GM20000 (cell line): Measurements from ENCODE around the gene ADM2.

ENCODE experiments used
- DNase-seq: peaks from one replicate; pipeline ENCODE4 v3.0.0; 2012; ENCODE audit warnings: low spot score
- CTCF ChIP-seq: IDR thresholded peaks from 2 replicates; pipeline ENCODE4 v1.5.1; 2012; ENCODE audit warnings: mild to moderate bottlenecking, control low read depth; ENCODE audit errors: extremely low read depth, missing control alignments

ADM2 gene

DNA sequence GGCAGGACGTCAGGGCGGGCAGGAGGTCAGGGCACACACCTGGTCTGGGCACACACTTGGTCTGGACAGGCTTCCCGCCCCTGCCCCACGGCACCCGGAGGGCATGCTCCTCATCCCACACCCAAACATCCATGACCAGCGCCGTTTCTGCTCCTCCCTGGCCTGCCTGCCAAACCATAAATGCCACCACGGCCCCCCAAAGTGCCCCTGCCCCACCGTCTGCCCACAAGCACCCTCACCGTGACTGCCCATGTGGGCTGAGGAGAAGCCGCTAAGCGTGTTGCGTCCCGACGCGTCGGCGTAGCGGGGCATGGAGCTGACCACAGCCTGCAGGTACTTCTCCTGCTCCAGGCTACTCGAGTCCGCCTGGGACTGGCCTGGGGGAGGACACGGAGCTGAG is 22.3 kb upstream of the ADM2 start:
- DNase-seq = no peak
- no peak for TF ChIP-seq CTCF

GRCh38 chr22:50459496-50460140 is 21.7 kb upstream of the ADM2 start:
- no peak for DNase-seq
- TF ChIP-seq CTCF = no peak

DNA sequence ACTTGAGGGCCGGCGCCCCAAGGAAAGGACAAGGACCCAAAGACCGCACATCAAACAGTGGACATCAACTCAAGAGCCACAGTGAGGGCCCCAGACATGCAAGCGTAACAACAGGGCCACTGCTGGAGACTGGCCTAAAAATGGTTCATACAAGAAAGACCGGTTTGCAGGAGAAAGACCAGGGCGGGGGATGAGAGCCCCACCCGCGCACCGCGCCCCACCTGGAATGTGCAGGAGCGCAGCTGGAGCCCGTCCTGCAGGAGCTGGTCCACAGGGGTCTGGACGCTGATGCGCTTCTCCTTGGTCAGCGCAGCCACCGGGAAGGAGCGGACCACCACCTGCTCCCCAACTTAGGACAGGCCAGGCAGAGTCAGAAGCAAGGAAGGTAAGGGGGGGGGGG is 20.4 kb upstream of the ADM2 start:
- no peak for TF ChIP-seq CTCF
- no peak for DNase-seq

DNA sequence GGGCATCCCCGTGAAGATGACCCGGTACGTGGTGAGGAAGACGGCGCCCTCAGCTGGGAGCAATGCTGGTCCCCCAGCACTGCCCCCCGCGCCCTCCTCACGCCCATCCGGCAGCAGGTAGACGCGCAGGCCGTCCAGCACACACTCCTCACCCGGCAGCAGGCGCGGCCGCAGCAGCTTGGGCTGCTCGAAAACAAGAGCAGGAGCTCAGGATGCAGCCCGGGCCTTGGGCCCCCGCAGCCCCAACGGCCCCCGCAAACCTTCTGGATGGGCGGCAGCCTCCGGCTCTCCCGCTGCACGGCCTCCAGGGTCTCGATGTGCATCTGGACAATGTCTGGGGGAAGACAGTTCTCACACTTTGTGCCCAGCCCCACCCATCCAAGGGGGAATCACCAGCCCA is 19.8 kb upstream of the ADM2 start:
- no peak for TF ChIP-seq CTCF
- no peak for DNase-seq

GRCh38 chr22:50461979-50462540 is 19.3 kb upstream of the ADM2 start:
- no peak for TF ChIP-seq CTCF
- no peak for DNase-seq

DNA sequence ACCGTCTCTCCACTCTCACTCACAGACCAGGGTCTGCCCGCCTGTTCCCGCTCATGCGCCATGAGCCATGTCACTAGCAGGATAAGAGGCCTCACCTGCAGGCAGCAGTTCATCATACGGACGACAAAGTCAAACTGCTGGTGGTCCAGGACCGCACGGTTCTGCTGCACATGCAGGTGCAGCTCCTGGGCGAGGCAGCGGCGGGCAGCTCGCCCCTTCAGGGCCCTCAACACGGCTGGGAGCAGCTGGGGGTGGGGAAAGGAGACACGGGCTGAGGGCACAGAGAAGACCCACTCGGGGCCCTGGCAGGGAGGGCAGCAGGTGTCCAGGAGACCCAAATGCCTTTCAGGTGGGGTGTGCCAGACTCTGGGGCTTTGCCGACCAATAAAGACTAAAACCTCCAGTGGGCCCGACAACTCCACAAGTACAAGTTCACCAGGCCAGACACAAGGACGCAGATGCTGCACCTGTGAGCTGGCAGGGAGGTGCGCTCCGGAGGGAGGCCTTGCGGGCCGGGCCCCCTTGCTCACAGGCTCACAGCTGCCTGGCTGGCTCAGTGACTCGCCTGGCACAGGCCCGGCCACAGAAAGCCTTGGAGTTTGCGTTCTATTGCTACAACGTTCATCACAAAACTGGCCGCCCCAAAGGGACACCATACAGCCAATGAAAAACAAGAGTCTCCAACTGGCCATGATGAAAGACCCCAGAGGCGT is 18.0 kb upstream of the ADM2 start:
- TF ChIP-seq CTCF = no peak
- DNase-seq = no peak

- no peak for TF ChIP-seq CTCF
- no peak for DNase-seq
Observed at GRCh38 chr22:50464451-50464850, 16.9 kb upstream of the ADM2 start.
